ENCODE data around the gene RTN1.

DNA sequence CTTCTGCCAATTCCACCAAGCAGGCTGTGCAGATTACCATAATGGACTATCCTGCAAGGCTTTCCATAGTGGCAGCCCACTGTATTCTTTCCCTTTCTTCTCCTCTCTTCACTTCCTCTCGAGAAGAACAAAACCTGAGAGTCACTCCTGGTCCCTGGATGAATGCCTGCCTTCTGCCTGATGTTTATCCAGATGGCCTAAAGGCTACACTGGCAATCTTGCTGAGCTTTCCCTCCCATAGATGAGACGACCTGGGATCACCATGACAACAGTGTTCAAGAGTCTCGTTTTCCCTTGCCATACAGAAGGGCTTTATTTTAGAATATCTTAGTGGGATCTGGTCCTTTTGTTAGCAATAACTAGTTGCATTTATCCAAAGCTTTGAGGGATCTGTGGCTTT, 142.3 kb downstream of the RTN1 start:
- TF ChIP-seq, protein P1, sequence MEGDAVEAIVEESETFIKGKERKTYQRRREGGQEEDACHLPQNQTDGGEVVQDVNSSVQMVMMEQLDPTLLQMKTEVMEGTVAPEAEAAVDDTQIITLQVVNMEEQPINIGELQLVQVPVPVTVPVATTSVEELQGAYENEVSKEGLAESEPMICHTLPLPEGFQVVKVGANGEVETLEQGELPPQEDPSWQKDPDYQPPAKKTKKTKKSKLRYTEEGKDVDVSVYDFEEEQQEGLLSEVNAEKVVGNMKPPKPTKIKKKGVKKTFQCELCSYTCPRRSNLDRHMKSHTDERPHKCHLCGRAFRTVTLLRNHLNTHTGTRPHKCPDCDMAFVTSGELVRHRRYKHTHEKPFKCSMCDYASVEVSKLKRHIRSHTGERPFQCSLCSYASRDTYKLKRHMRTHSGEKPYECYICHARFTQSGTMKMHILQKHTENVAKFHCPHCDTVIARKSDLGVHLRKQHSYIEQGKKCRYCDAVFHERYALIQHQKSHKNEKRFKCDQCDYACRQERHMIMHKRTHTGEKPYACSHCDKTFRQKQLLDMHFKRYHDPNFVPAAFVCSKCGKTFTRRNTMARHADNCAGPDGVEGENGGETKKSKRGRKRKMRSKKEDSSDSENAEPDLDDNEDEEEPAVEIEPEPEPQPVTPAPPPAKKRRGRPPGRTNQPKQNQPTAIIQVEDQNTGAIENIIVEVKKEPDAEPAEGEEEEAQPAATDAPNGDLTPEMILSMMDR (IDR thresholded peaks at IDR 0.05), result no peak
- no peak for TF ChIP-seq EP300 (IDR thresholded peaks at IDR 0.05)
- TF ChIP-seq POLR2A (IDR thresholded peaks at IDR 0.05), result no peak
- TF ChIP-seq POLR2AphosphoS5 (IDR thresholded peaks at IDR 0.05), result no peak
